ENCODE measurements around the gene C9orf43. TPM values are rescaled to one million over a fixed set of nuclear protein-coding genes. Genes with fewer than 3 reads are reported as not detected.

The C9orf43 gene
- total and polyA plus RNA-seq, 3 experiments from 2014 or later = 0.83 to 0.90 (median 0.84) TPM

GRCh38 chr9:113368982-113369854 lies 41.3 kb upstream of the C9orf43 start:
- CTCF ChIA-PET = no interaction called here

GRCh38 chr9:113369855-113370140 lies 40.7 kb upstream of the C9orf43 start:
- Histone ChIP-seq H3K27ac (ENCODE audit: low read depth, low read length) (no peak overlapping the region), H3K27me3 (ENCODE audit: insufficient read depth, low read length, poor library complexity, severe bottlenecking) (no peaks in the 10 kb centered on the region), H3K4me3 (ENCODE audit: low read length) (no peak overlapping the region), H3K4me1 (ENCODE audit: insufficient read depth, low read length) (no peaks in the 10 kb centered on the region), H3K36me3 (ENCODE audit: insufficient read depth, low read length) (no peaks in the 10 kb centered on the region), H3K9me3 (ENCODE audit: low read length) (no peaks in the 10 kb centered on the region)
- Mint-ChIP-seq H3K27me3 (peaks cover 0 to 1% of the 10 kb centered on the region in 2 donors), H3K4me1 (peaks cover 0 to 5% (median 4%) of the 10 kb centered on the region in 3 donors), H3K36me3 (peaks cover 0 to 20% (median 0%) of the 10 kb centered on the region in 3 donors), H3K9me3 (no peaks in the 10 kb centered on the region), H3K4me3 (no peak overlapping the region), H3K27ac (no peak overlapping the region)
- ChIA-PET CTCF (no interaction called here), POLR2A (interaction anchor here (0.6 to 1.0 kb wide), 2 partner anchors 10 to 20 kb away, joined by 3 to 6 read pairs; partner anchors contain the start of gene BSPRY)
- no peak for DNase-seq

More at GRCh38 chr9:113368982-113369854, 41.3 kb upstream of the C9orf43 start:
- Histone ChIP-seq H3K27me3 (ENCODE audit: insufficient read depth, low read length, poor library complexity, severe bottlenecking) (no peaks in the 10 kb centered on the region), H3K4me3 (ENCODE audit: low read length) (no peak overlapping the region), H3K36me3 (ENCODE audit: insufficient read depth, low read length) (no peaks in the 10 kb centered on the region), H3K4me1 (ENCODE audit: insufficient read depth, low read length) (no peaks in the 10 kb centered on the region), H3K27ac (ENCODE audit: low read depth, low read length) (no peak overlapping the region), H3K9me3 (ENCODE audit: low read length) (no peaks in the 10 kb centered on the region)
- Mint-ChIP-seq H3K36me3 (peaks cover 0 to 16% (median 0%) of the 10 kb centered on the region in 3 donors), H3K27me3 (peaks cover 0 to 1% of the 10 kb centered on the region in 2 donors), H3K4me3 (no peak overlapping the region), H3K9me3 (no peaks in the 10 kb centered on the region), H3K4me1 (no peaks in the 10 kb centered on the region), H3K27ac (no peak overlapping the region)
- POLR2A ChIA-PET = no interaction called here
- DNase-seq = no peak

GRCh38 chr9:113370806-113371325 lies 39.7 kb upstream of the C9orf43 start:
- H3K36me3 ChIP-seq (ENCODE audit: insufficient read depth, low read length) = no peaks in the 10 kb centered on the region
- Mint-ChIP-seq H3K4me1 (peaks cover 9 to 15% (median 15%) of the 10 kb centered on the region in 3 donors), H3K27ac (peak overlapping the region in 1 of 8 donors; percentile 26), H3K27me3 (peaks cover 0 to 1% of the 10 kb centered on the region in 2 donors), H3K4me3 (no peak overlapping the region), H3K36me3 (peaks cover 0 to 28% (median 0%) of the 10 kb centered on the region in 3 donors), H3K9me3 (no peaks in the 10 kb centered on the region)
- H3K4me3 ChIP-seq (ENCODE audit: low read length) = no peak overlapping the region
- peaks cover 8% of the 10 kb centered on the region for H3K4me1 ChIP-seq (ENCODE audit: insufficient read depth, low read length)
- H3K9me3 ChIP-seq (ENCODE audit: low read length) = no peaks in the 10 kb centered on the region
- CTCF ChIA-PET = no interaction called here
- H3K27ac ChIP-seq (ENCODE audit: low read depth, low read length) = no peak overlapping the region
- POLR2A ChIA-PET = interaction anchor here (1.0 kb wide), 1 partner anchor 21 kb away, joined by 6 read pairs; the partner anchor contains the start of gene BSPRY
- H3K27me3 ChIP-seq (ENCODE audit: insufficient read depth, low read length, poor library complexity, severe bottlenecking) = no peaks in the 10 kb centered on the region
- no peak for DNase-seq

- Mint-ChIP-seq H3K4me3 (no peak overlapping the region), H3K27ac (peak overlapping the region in 2 of 8 donors; percentile 16 to 33), H3K36me3 (peaks cover 0 to 30% (median 0%) of the 10 kb centered on the region in 3 donors), H3K4me1 (peaks cover 9 to 17% (median 16%) of the 10 kb centered on the region in 3 donors), H3K9me3 (no peaks in the 10 kb centered on the region), H3K27me3 (no peaks in the 10 kb centered on the region)
- H3K36me3 ChIP-seq (ENCODE audit: insufficient read depth, low read length) = no peaks in the 10 kb centered on the region
- ChIA-PET CTCF (interaction anchor here (1.2 kb wide), 1 partner anchor 30 kb away, joined by 3 read pairs; no protein-coding TSS in a partner anchor), POLR2A (no interaction called here)
- peaks cover 9% of the 10 kb centered on the region for H3K4me1 ChIP-seq (ENCODE audit: insufficient read depth, low read length)
- H3K27ac ChIP-seq (ENCODE audit: low read depth, low read length) = no peak overlapping the region
- H3K9me3 ChIP-seq (ENCODE audit: low read length) = no peaks in the 10 kb centered on the region
- H3K27me3 ChIP-seq (ENCODE audit: insufficient read depth, low read length, poor library complexity, severe bottlenecking) = no peaks in the 10 kb centered on the region
- DNase-seq = no peak
- no peak overlapping the region for H3K4me3 ChIP-seq (ENCODE audit: low read length)
Observed at GRCh38 chr9:113372059-113372458, 38.5 kb upstream of the C9orf43 start.

- peaks cover 9 to 21% (median 16%) of the 10 kb centered on the region in 3 donors for H3K4me1 Mint-ChIP-seq
- Histone ChIP-seq H3K4me3 (ENCODE audit: low read length) (no peak overlapping the region), H3K4me1 (ENCODE audit: insufficient read depth, low read length) (peaks cover 9% of the 10 kb centered on the region), H3K27me3 (ENCODE audit: insufficient read depth, low read length, poor library complexity, severe bottlenecking) (no peaks in the 10 kb centered on the region), H3K36me3 (ENCODE audit: insufficient read depth, low read length) (no peaks in the 10 kb centered on the region), H3K27ac (ENCODE audit: low read depth, low read length) (no peak overlapping the region), H3K9me3 (ENCODE audit: low read length) (no peaks in the 10 kb centered on the region)
- POLR2A ChIA-PET = no interaction called here
- peaks cover 0 to 30% (median 0%) of the 10 kb centered on the region in 3 donors for H3K36me3 Mint-ChIP-seq
- peak overlapping the region in 1 of 8 donors; percentile 43 for H3K27ac Mint-ChIP-seq
- H3K27me3 Mint-ChIP-seq = no peaks in the 10 kb centered on the region
- no peaks in the 10 kb centered on the region for H3K9me3 Mint-ChIP-seq
- peak overlapping the region in 2 of 7 donors; percentile 38 to 56 for H3K4me3 Mint-ChIP-seq
- CTCF ChIA-PET = no interaction called here
- no peak for DNase-seq
Observed at GRCh38 chr9:113373256-113373655, 37.3 kb upstream of the C9orf43 start.

- H3K36me3 Mint-ChIP-seq = peaks cover 0 to 30% (median 0%) of the 10 kb centered on the region in 3 donors
- ChIA-PET POLR2A (no interaction called here), CTCF (no interaction called here)
- DNase-seq = no peak
- no peaks in the 10 kb centered on the region for H3K9me3 Mint-ChIP-seq
- H3K9me3 ChIP-seq (ENCODE audit: low read length) = no peaks in the 10 kb centered on the region
- peaks cover 9 to 21% (median 16%) of the 10 kb centered on the region in 3 donors for H3K4me1 Mint-ChIP-seq
- H3K36me3 ChIP-seq (ENCODE audit: insufficient read depth, low read length) = no peaks in the 10 kb centered on the region
- peak overlapping the region in 2 of 8 donors; percentile 6 to 43 for H3K27ac Mint-ChIP-seq
- H3K27ac ChIP-seq (ENCODE audit: low read depth, low read length) = no peak overlapping the region
- no peak overlapping the region for H3K4me3 ChIP-seq (ENCODE audit: low read length)
- H3K4me3 Mint-ChIP-seq = peak overlapping the region in 1 of 7 donors; percentile 89
- no peaks in the 10 kb centered on the region for H3K27me3 Mint-ChIP-seq
- H3K4me1 ChIP-seq (ENCODE audit: insufficient read depth, low read length) = peaks cover 9% of the 10 kb centered on the region
- no peaks in the 10 kb centered on the region for H3K27me3 ChIP-seq (ENCODE audit: insufficient read depth, low read length, poor library complexity, severe bottlenecking)
Observed at GRCh38 chr9:113373676-113374392, 36.7 kb upstream of the C9orf43 start.

- no peaks in the 10 kb centered on the region for H3K27me3 Mint-ChIP-seq
- peak overlapping the region; percentile 39 for H3K4me3 ChIP-seq (ENCODE audit: low read length)
- no peaks in the 10 kb centered on the region for H3K27me3 ChIP-seq (ENCODE audit: insufficient read depth, low read length, poor library complexity, severe bottlenecking)
- peak overlapping the region; percentile 54 to 90 (median 82) for H3K27ac Mint-ChIP-seq
- peak overlapping the region; percentile 79 to 93 (median 89) for H3K4me3 Mint-ChIP-seq
- H3K36me3 ChIP-seq (ENCODE audit: insufficient read depth, low read length) = no peaks in the 10 kb centered on the region
- no peak overlapping the region for H3K27ac ChIP-seq (ENCODE audit: low read depth, low read length)
- peaks cover 0 to 30% (median 0%) of the 10 kb centered on the region in 3 donors for H3K36me3 Mint-ChIP-seq
- no peaks in the 10 kb centered on the region for H3K9me3 ChIP-seq (ENCODE audit: low read length)
- H3K4me1 Mint-ChIP-seq = peaks cover 9 to 21% (median 16%) of the 10 kb centered on the region in 3 donors
- peaks cover 9% of the 10 kb centered on the region for H3K4me1 ChIP-seq (ENCODE audit: insufficient read depth, low read length)
- ChIA-PET CTCF (interaction anchor here (0.9 to 2.2 kb wide), 4 partner anchors 14 to 31 kb away, joined by 3 to 7 read pairs (median 4); partner anchors contain the start of gene ALAD), POLR2A (no interaction called here)
- DNase-seq = no peak
- no peaks in the 10 kb centered on the region for H3K9me3 Mint-ChIP-seq
Observed at GRCh38 chr9:113375057-113376023, 35.2 kb upstream of the C9orf43 start.

Data from CD8-positive, alpha-beta memory T cell (primary cell).